GM12891 (cell line): ENCODE data around the gene SLC44A2.

Experiments used
- POLR2A ChIP-seq: IDR thresholded peaks from 2 replicates; pipeline ENCODE4 v1.6.1; 2011; ENCODE audit warnings: low read depth, low read length, control low read depth
- POLR2AphosphoS5 ChIP-seq: IDR thresholded peaks from 2 replicates; pipeline ENCODE4 v1.6.1; 2011; ENCODE audit warnings: low read depth, low read length, control low read depth
- POU2F2 ChIP-seq: IDR thresholded peaks from 2 replicates; pipeline ENCODE4 v1.6.1; 2011; ENCODE audit warnings: low read depth, mild to moderate bottlenecking, control low read depth, low read length, moderate library complexity
- TAF1 ChIP-seq: IDR thresholded peaks from 2 replicates; pipeline ENCODE4 v1.6.1; 2011; ENCODE audit warnings: low read depth, low read length, control low read depth

GRCh38 chr19:10646456-10647159, 21.3 kb downstream of the SLC44A2 start:
- no peak for TF ChIP-seq POLR2A
- no peak for TF ChIP-seq POLR2AphosphoS5
- no peak for TF ChIP-seq TAF1
- TF ChIP-seq POU2F2: no peak
